HG03558 (cell line): Measurements from ENCODE around the gene FREM2.

Source experiments
- ATAC-seq: cut with Tn5 transposase; IDR thresholded peaks from one replicate; pipeline ENCODE4 v1.9.1; 2021; ENCODE audit warnings: moderate number of reproducible peaks; ENCODE audit not compliant: unreplicated experiment; ENCODE audit errors: extremely low read depth

FREM2 gene

GRCh38 chr13:38875186-38875875, 188.5 kb downstream of the FREM2 start:
- no peak for ATAC-seq

- ATAC-seq, result no peak
These were observed 192.4 kb downstream of the FREM2 start for GRCh38 chr13:38879278-38879677.

- ATAC-seq, result no peak
These were observed 192.9 kb downstream of the FREM2 start for GRCh38 chr13:38879786-38880185.

GRCh38 chr13:38880397-38880796, 193.5 kb downstream of the FREM2 start:
- no peak for ATAC-seq

GRCh38 chr13:38883783-38884182, 196.9 kb downstream of the FREM2 start:
- no peak for ATAC-seq

- ATAC-seq, result no peak
These were observed 201.4 kb downstream of the FREM2 start for GRCh38 chr13:38888309-38888708.

- no peak for ATAC-seq
These were observed 208.2 kb downstream of the FREM2 start for GRCh38 chr13:38895075-38895474.

GRCh38 chr13:38897521-38897920, 210.6 kb downstream of the FREM2 start:
- no peak for ATAC-seq

- ATAC-seq, result no peak
These were observed 211.6 kb downstream of the FREM2 start for GRCh38 chr13:38898481-38898880.

GRCh38 chr13:38899571-38899970, 212.7 kb downstream of the FREM2 start:
- no peak for ATAC-seq

- no peak for ATAC-seq
These were observed 213.3 kb downstream of the FREM2 start for GRCh38 chr13:38900188-38900587.

- ATAC-seq, result no peak
These were observed 215.7 kb downstream of the FREM2 start for GRCh38 chr13:38902551-38902950.

GRCh38 chr13:38905081-38905480, 218.2 kb downstream of the FREM2 start:
- no peak for ATAC-seq

GRCh38 chr13:38905861-38906260, 219.0 kb downstream of the FREM2 start:
- ATAC-seq, result no peak

- ATAC-seq, result no peak
These were observed 221.7 kb downstream of the FREM2 start for GRCh38 chr13:38908574-38908973.

- no peak for ATAC-seq
These were observed 227.2 kb downstream of the FREM2 start for GRCh38 chr13:38914070-38914469.

- no peak for ATAC-seq
These were observed 234.2 kb downstream of the FREM2 start for GRCh38 chr13:38921081-38921480.

- ATAC-seq, result no peak
These were observed 235.3 kb downstream of the FREM2 start for GRCh38 chr13:38922170-38922569.

- ATAC-seq, result no peak
These were observed 246.9 kb downstream of the FREM2 start for GRCh38 chr13:38933786-38934185.
